ENCODE data around the gene CD46. TPM values are rescaled to one million over a fixed set of nuclear protein-coding genes. Genes with fewer than 3 reads are reported as not detected.

Gene CD46
- polyA plus RNA-seq (2012; ENCODE audit: insufficient read length, low read depth): 28.9 TPM

DNA sequence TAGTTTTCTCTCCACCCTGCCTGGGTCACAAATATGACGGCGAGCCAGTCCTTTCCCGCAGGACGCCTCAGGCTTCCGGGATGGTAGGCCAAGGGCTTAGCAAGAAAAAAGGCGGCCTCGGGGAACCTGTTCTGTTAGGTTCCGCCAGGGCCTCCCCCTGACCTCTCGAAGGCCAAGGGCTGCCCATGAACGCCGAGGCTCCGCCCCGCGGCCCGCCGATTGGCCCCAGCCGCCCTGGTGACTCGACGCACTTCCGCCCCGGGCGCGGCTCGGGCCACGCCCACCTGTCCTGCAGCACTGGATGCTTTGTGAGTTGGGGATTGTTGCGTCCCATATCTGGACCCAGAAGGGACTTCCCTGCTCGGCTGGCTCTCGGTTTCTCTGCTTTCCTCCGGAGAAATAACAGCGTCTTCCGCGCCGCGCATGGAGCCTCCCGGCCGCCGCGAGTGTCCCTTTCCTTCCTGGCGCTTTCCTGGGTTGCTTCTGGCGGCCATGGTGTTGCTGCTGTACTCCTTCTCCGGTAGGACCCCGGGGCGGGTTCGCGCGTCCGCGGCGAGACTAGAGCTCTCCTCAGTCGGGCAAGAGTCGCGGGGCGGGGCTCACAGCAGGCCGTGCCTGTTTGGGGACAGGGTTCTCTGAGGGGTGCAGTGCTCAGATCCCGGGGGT, at the start of gene CD46:
Gene CD46, plus strand, starts transcription at position 265 of the 666 bp plus-strand sequence. Its CDS starts 159 bp downstream, at position 424.
- TF ChIP-seq TAF1 (IDR thresholded peaks at IDR 0.05; ENCODE audit: borderline replicate concordance, insufficient read depth, low read length): peak; percentile 86
- TF ChIP-seq POLR2AphosphoS5 (IDR thresholded peaks at IDR 0.05; ENCODE audit: low read depth, low read length): peak; percentile 93
- TF ChIP-seq, protein P1, sequence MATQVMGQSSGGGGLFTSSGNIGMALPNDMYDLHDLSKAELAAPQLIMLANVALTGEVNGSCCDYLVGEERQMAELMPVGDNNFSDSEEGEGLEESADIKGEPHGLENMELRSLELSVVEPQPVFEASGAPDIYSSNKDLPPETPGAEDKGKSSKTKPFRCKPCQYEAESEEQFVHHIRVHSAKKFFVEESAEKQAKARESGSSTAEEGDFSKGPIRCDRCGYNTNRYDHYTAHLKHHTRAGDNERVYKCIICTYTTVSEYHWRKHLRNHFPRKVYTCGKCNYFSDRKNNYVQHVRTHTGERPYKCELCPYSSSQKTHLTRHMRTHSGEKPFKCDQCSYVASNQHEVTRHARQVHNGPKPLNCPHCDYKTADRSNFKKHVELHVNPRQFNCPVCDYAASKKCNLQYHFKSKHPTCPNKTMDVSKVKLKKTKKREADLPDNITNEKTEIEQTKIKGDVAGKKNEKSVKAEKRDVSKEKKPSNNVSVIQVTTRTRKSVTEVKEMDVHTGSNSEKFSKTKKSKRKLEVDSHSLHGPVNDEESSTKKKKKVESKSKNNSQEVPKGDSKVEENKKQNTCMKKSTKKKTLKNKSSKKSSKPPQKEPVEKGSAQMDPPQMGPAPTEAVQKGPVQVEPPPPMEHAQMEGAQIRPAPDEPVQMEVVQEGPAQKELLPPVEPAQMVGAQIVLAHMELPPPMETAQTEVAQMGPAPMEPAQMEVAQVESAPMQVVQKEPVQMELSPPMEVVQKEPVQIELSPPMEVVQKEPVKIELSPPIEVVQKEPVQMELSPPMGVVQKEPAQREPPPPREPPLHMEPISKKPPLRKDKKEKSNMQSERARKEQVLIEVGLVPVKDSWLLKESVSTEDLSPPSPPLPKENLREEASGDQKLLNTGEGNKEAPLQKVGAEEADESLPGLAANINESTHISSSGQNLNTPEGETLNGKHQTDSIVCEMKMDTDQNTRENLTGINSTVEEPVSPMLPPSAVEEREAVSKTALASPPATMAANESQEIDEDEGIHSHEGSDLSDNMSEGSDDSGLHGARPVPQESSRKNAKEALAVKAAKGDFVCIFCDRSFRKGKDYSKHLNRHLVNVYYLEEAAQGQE (IDR thresholded peaks at IDR 0.05; ENCODE audit: insufficient read depth in 1 of 2, low read depth in 2 of 2, low read length in 2 of 2): no peak
- peak; percentile 82 for TF ChIP-seq SIN3A (IDR thresholded peaks at IDR 0.05; ENCODE audit: borderline replicate concordance, insufficient read depth, low read length)
- TF ChIP-seq FOXP2 (optimal IDR thresholded peaks at IDR 0.05; ENCODE audit: borderline replicate concordance, extremely low read depth, extremely low read length, insufficient read depth): no peak

DNA sequence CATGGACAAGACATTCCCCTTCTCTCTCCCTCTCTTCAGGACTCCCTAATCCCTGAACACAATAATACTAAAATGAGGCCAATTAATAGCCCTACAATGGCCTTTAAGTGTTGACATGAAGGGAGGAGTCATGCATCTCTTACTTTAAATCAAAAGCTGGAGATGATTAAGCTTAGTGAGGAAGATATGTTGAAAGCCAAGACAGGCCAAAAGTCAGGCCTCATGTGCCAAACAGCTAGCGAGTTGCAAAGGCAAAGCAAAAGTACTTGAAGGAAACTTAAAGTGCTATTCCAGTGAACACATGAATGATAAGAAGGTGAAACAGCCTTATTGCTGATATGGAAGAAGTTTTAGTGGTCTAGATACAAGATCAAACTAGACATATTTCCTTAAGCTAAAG, 49.5 kb upstream of the CD46 start:
- TF ChIP-seq, protein P1 (IDR thresholded peaks at IDR 0.05; ENCODE audit: insufficient read depth in 1 of 2, low read depth in 2 of 2, low read length in 2 of 2): no peak
- TF ChIP-seq POLR2AphosphoS5 (IDR thresholded peaks at IDR 0.05; ENCODE audit: low read depth, low read length) (no peak), SIN3A (IDR thresholded peaks at IDR 0.05; ENCODE audit: borderline replicate concordance, insufficient read depth, low read length) (no peak), TAF1 (IDR thresholded peaks at IDR 0.05; ENCODE audit: borderline replicate concordance, insufficient read depth, low read length) (no peak), FOXP2 (optimal IDR thresholded peaks at IDR 0.05; ENCODE audit: borderline replicate concordance, extremely low read depth, extremely low read length, insufficient read depth) (no peak)

DNA sequence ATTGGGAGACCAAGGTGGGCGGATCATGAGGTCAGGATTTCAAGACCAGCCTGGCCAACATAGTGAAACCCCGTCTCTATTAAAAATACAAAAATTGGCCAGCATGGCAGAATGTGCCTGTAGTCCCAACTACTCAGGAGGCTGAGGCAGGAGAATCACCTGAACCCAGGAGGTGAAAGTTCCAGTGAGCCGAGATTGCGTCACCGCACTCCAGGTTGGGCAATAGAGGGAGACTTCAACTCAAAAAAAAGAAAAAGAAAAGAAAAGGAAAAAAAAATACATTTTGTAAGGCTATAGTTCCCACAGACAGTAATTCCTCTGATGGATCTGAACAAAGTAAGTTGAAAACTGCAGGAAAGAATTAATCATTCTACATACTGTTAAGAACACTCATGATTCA, 48.1 kb upstream of the CD46 start:
- TF ChIP-seq FOXP2 (optimal IDR thresholded peaks at IDR 0.05; ENCODE audit: borderline replicate concordance, extremely low read depth, extremely low read length, insufficient read depth) (no peak), TAF1 (IDR thresholded peaks at IDR 0.05; ENCODE audit: borderline replicate concordance, insufficient read depth, low read length) (no peak)
- TF ChIP-seq, protein P1 (IDR thresholded peaks at IDR 0.05; ENCODE audit: insufficient read depth in 1 of 2, low read depth in 2 of 2, low read length in 2 of 2): no peak

DNA sequence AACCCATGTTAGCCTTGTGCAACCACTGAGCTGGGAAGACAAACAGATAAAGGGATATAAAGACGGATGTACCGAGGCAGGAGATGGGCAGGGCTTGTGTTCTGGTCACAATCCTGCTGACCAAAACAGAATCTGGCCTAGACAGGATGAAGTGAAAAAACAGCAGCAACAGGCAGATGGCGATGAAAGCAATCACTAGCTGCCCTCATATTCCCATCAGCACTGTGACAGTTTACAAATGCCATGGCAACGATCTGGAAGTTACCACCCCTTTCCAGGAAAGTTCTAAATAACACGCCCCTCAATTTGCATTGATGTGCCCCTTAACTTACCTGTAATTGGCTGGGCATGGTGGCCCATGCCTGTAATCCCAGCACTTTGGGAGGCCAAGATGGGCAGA, 40.6 kb upstream of the CD46 start:
- TF ChIP-seq, protein P1 (IDR thresholded peaks at IDR 0.05; ENCODE audit: insufficient read depth in 1 of 2, low read depth in 2 of 2, low read length in 2 of 2): no peak
- no peak for TF ChIP-seq POLR2AphosphoS5 (IDR thresholded peaks at IDR 0.05; ENCODE audit: low read depth, low read length)
- TF ChIP-seq TAF1 (IDR thresholded peaks at IDR 0.05; ENCODE audit: borderline replicate concordance, insufficient read depth, low read length): no peak
- no peak for TF ChIP-seq SIN3A (IDR thresholded peaks at IDR 0.05; ENCODE audit: borderline replicate concordance, insufficient read depth, low read length)
- TF ChIP-seq FOXP2 (optimal IDR thresholded peaks at IDR 0.05; ENCODE audit: borderline replicate concordance, extremely low read depth, extremely low read length, insufficient read depth): no peak
